IPS-18a (cell line): Measurements from ENCODE around the gene CCNI.
"Not testable (repeated sequence)": the region's sequence is repeated elsewhere in the genome, so short reads cannot be mapped to it uniquely, and the experiment has no call there.

Experiments
- H3K27ac ChIP-seq: one replicate; pipeline ENCODE4 v1.5.1; 2013; ENCODE audit warnings: low read length
- H3K27me3 ChIP-seq: one replicate; pipeline ENCODE4 v1.6.1; 2013; ENCODE audit warnings: mild to moderate bottlenecking, low read length; ENCODE audit not compliant: control insufficient read depth, insufficient read depth
- H3K36me3 ChIP-seq: one replicate; pipeline ENCODE4 v1.6.1; 2013; ENCODE audit warnings: low read depth, low read length; ENCODE audit not compliant: control insufficient read depth
- H3K4me1 ChIP-seq: one replicate; pipeline ENCODE4 v1.6.1; 2013; ENCODE audit warnings: low read depth, low read length; ENCODE audit not compliant: control insufficient read depth
- H3K4me3 ChIP-seq: one replicate; pipeline ENCODE4 v1.5.1; 2013; ENCODE audit warnings: low read length
- H3K9ac ChIP-seq: one replicate; pipeline ENCODE4 v1.6.1; 2013; ENCODE audit warnings: mild to moderate bottlenecking, low read length, moderate library complexity
- H3K9me3 ChIP-seq: one replicate; pipeline ENCODE4 v1.6.1; 2013; ENCODE audit warnings: low read depth, low read length; ENCODE audit not compliant: control insufficient read depth

Gene CCNI

GRCh38 chr4:77035153-77035552, 40.6 kb downstream of the CCNI start:
- Histone ChIP-seq H3K9me3 (no peaks in the 10 kb centered on the region), H3K4me3 (no peak overlapping the region), H3K4me1 (no peaks in the 10 kb centered on the region), H3K27me3 (no peaks in the 10 kb centered on the region), H3K36me3 (peaks cover 38% of the 10 kb centered on the region), H3K9ac (no peak overlapping the region), H3K27ac (no peak overlapping the region)

GRCh38 chr4:77031544-77031943, 44.2 kb downstream of the CCNI start:
- H3K27me3 ChIP-seq = no peaks in the 10 kb centered on the region
- H3K9ac ChIP-seq = no peak overlapping the region
- H3K36me3 ChIP-seq = peaks cover 52% of the 10 kb centered on the region
- H3K4me1 ChIP-seq = no peaks in the 10 kb centered on the region
- H3K4me3 ChIP-seq = no peak overlapping the region
- no peaks in the 10 kb centered on the region for H3K9me3 ChIP-seq
- H3K27ac ChIP-seq = no peak overlapping the region

- H3K9me3 ChIP-seq, H3K4me3 ChIP-seq, H3K27ac ChIP-seq, H3K9ac ChIP-seq, H3K4me1 ChIP-seq, H3K27me3 ChIP-seq: not testable (repeated sequence)
- peaks cover 48% of the 10 kb centered on the region for H3K36me3 ChIP-seq
Measured at GRCh38 chr4:77029757-77030156, 46.0 kb downstream of the CCNI start.

- peaks cover 42% of the 10 kb centered on the region for H3K36me3 ChIP-seq
- H3K4me1 ChIP-seq = no peaks in the 10 kb centered on the region
- H3K9me3 ChIP-seq = no peaks in the 10 kb centered on the region
- no peak overlapping the region for H3K4me3 ChIP-seq
- no peaks in the 10 kb centered on the region for H3K27me3 ChIP-seq
- no peak overlapping the region for H3K27ac ChIP-seq
- no peak overlapping the region for H3K9ac ChIP-seq
Measured at GRCh38 chr4:77028246-77028645, 47.5 kb downstream of the CCNI start.

- Histone ChIP-seq H3K4me1 (peaks cover 11% of the 10 kb centered on the region), H3K27ac (no peak overlapping the region), H3K9ac (no peak overlapping the region), H3K4me3 (no peak overlapping the region), H3K9me3 (no peaks in the 10 kb centered on the region), H3K36me3 (peaks cover 27% of the 10 kb centered on the region), H3K27me3 (no peaks in the 10 kb centered on the region)
Measured at GRCh38 chr4:77026322-77026704, 49.5 kb downstream of the CCNI start.

- H3K9ac ChIP-seq = no peak overlapping the region
- H3K27me3 ChIP-seq = no peaks in the 10 kb centered on the region
- H3K36me3 ChIP-seq = peaks cover 24% of the 10 kb centered on the region
- no peaks in the 10 kb centered on the region for H3K9me3 ChIP-seq
- H3K27ac ChIP-seq = no peak overlapping the region
- no peak overlapping the region for H3K4me3 ChIP-seq
- H3K4me1 ChIP-seq = peaks cover 11% of the 10 kb centered on the region
Measured at GRCh38 chr4:77025643-77026321, 50.0 kb downstream of the CCNI start.

- H3K36me3 ChIP-seq = peaks cover 29% of the 10 kb centered on the region
- no peaks in the 10 kb centered on the region for H3K27me3 ChIP-seq
- no peak overlapping the region for H3K4me3 ChIP-seq
- H3K27ac ChIP-seq = no peak overlapping the region
- H3K9ac ChIP-seq = no peak overlapping the region
- H3K9me3 ChIP-seq = no peaks in the 10 kb centered on the region
- H3K4me1 ChIP-seq = peaks cover 11% of the 10 kb centered on the region
Measured at GRCh38 chr4:77023920-77024319, 51.9 kb downstream of the CCNI start.

- Histone ChIP-seq H3K36me3 (peaks cover 19% of the 10 kb centered on the region), H3K4me1 (peaks cover 11% of the 10 kb centered on the region), H3K4me3 (no peak overlapping the region)
Measured at GRCh38 chr4:77022560-77023179, 53.1 kb downstream of the CCNI start.

GRCh38 chr4:77021614-77022089, 54.1 kb downstream of the CCNI start:
- Histone ChIP-seq H3K9me3 (no peaks in the 10 kb centered on the region), H3K27ac (peak overlapping the region; percentile 11), H3K4me1 (peaks cover 11% of the 10 kb centered on the region), H3K4me3 (no peak overlapping the region), H3K36me3 (peaks cover 22% of the 10 kb centered on the region), H3K9ac (peak overlapping the region; percentile 0), H3K27me3 (no peaks in the 10 kb centered on the region)

More at GRCh38 chr4:77022560-77023179, 53.1 kb downstream of the CCNI start:
- Histone ChIP-seq H3K9ac (no peak overlapping the region), H3K27me3 (no peaks in the 10 kb centered on the region), H3K9me3 (no peaks in the 10 kb centered on the region), H3K27ac (no peak overlapping the region)

- no peaks in the 10 kb centered on the region for H3K27me3 ChIP-seq
- peaks cover 22% of the 10 kb centered on the region for H3K36me3 ChIP-seq
- no peaks in the 10 kb centered on the region for H3K9me3 ChIP-seq
- peaks cover 22% of the 10 kb centered on the region for H3K4me1 ChIP-seq
- no peak overlapping the region for H3K9ac ChIP-seq
- H3K4me3 ChIP-seq = no peak overlapping the region
- H3K27ac ChIP-seq = no peak overlapping the region
Measured at GRCh38 chr4:77020017-77020416, 55.8 kb downstream of the CCNI start.

GRCh38 chr4:77015390-77015789, 60.4 kb downstream of the CCNI start:
- no peaks in the 10 kb centered on the region for H3K27me3 ChIP-seq
- H3K36me3 ChIP-seq = peaks cover 14% of the 10 kb centered on the region
- H3K4me1 ChIP-seq = peaks cover 24% of the 10 kb centered on the region
- no peaks in the 10 kb centered on the region for H3K9me3 ChIP-seq
- H3K9ac ChIP-seq = no peak overlapping the region
- no peak overlapping the region for H3K4me3 ChIP-seq
- H3K27ac ChIP-seq = no peak overlapping the region

GRCh38 chr4:77014256-77014655, 61.5 kb downstream of the CCNI start:
- H3K4me3 ChIP-seq = no peak overlapping the region
- H3K9me3 ChIP-seq = no peaks in the 10 kb centered on the region
- peaks cover 7% of the 10 kb centered on the region for H3K36me3 ChIP-seq
- H3K4me1 ChIP-seq = peaks cover 24% of the 10 kb centered on the region
- H3K27me3 ChIP-seq = no peaks in the 10 kb centered on the region
- no peak overlapping the region for H3K27ac ChIP-seq
- H3K9ac ChIP-seq = no peak overlapping the region
